SK-N-SH (cell line): ENCODE measurements around the gene CLIC1. TPM values are rescaled to one million over a fixed set of nuclear protein-coding genes. Genes with fewer than 3 reads are reported as not detected.

Experiments used
- CTCF ChIA-PET: fragments of 300-600, 350-600 bp; formaldehyde crosslinking; extraction: SDS; loops from one replicate; lab custom pipeline; 2021; lab: Yijun Ruan, JAX
- POLR2A ChIA-PET: fragments of 350-600 bp; sonication (Branson Sonifier 250); formaldehyde crosslinking; extraction: SDS; loops from one replicate; lab custom pipeline; 2020; ENCODE audit warnings: antibody characterized with exemption, inconsistent platforms; lab: Yijun Ruan, JAX
- DNase-seq: peaks from one replicate; pipeline ENCODE4 v3.0.0; 2012
- H2AFZ ChIP-seq: fragments of 200-600 bp; sonication (generic); 2 replicates; pipeline ENCODE4 v1.8.1; 2016; ENCODE audit warnings: antibody characterized with exemption, mild to moderate bottlenecking, low read depth
- H3F3A ChIP-seq: fragments of 200-600 bp; sonication (generic); replicated peaks from 2 replicates; pipeline ENCODE3; 2016; ENCODE audit warnings: antibody characterized with exemption, mild to moderate bottlenecking; ENCODE audit not compliant: insufficient read depth
- H3K27ac ChIP-seq, 2 experiments: fragments of 200-500 bp in 1 of 2; fragments of 200-600 bp in 1 of 2; sonication (Bioruptor generic) in 1 of 2; sonication (generic), shearing (Covaris generic) in 1 of 2; 2 replicates each; pipeline versions ENCODE4 v1.5.1 to v1.6.1; 2014 to 2016; ENCODE audit warnings: low read depth in 2 of 2, inconsistent platforms in 1 of 2, low read length in 1 of 2, mild to moderate bottlenecking in 1 of 2, mixed read lengths in 1 of 2
- H3K27me3 ChIP-seq: fragments of 200-600 bp; sonication (generic), shearing (Covaris generic); 2 replicates; pipeline ENCODE4 v1.6.1; 2016; ENCODE audit warnings: mixed run types; ENCODE audit not compliant: insufficient read depth
- H3K36me3 ChIP-seq, 2 experiments: fragments of 200-500 bp in 1 of 2; fragments of 200-600 bp in 1 of 2; sonication (Bioruptor generic) in 1 of 2; sonication (generic) in 1 of 2; replicated peaks in 1 of 2; 2 replicates each; pipeline versions ENCODE3 to v1.5.1; 2014 to 2016; ENCODE audit warnings: low read length in 1 of 2, mild to moderate bottlenecking in 1 of 2; ENCODE audit not compliant: insufficient read depth in 2 of 2, control insufficient read depth in 1 of 2
- H3K4me1 ChIP-seq, 2 experiments: fragments of 200-500 bp in 1 of 2; fragments of 200-600 bp in 1 of 2; sonication (Bioruptor generic) in 1 of 2; sonication (generic), shearing (Covaris generic) in 1 of 2; 2 replicates each; pipeline versions ENCODE4 v1.5.1 to v1.6.1; 2014 to 2016; ENCODE audit warnings: low read depth in 1 of 2, low read length in 1 of 2, mixed run types in 1 of 2; ENCODE audit not compliant: insufficient read depth in 2 of 2, control insufficient read depth in 1 of 2
- H3K4me2 ChIP-seq: fragments of 200-600 bp; sonication (generic), shearing (Covaris generic); 2 replicates; pipeline ENCODE4 v1.6.1; 2017; ENCODE audit warnings: mixed run types
- H3K4me3 ChIP-seq, 2 experiments: fragments of 200-500 bp in 1 of 2; fragments of 200-600 bp in 1 of 2; sonication (Bioruptor generic) in 1 of 2; sonication (generic), shearing (Covaris generic) in 1 of 2; 2 replicates each; pipeline versions ENCODE4 v1.5.1 to v1.8.1; 2014 to 2016; ENCODE audit warnings: low read depth in 2 of 2, inconsistent platforms in 1 of 2, low read length in 1 of 2, mild to moderate bottlenecking in 1 of 2, mixed read lengths in 1 of 2, moderate library complexity in 1 of 2
- H3K79me2 ChIP-seq: fragments of 200-600 bp; sonication (generic); 2 replicates; pipeline ENCODE4 v1.8.1; 2017; ENCODE audit warnings: mild to moderate bottlenecking; ENCODE audit not compliant: insufficient read depth
- H3K9ac ChIP-seq: fragments of 200-600 bp; sonication (generic); 2 replicates; pipeline ENCODE4 v1.6.1; 2017; ENCODE audit warnings: mixed run types
- H3K9me2 ChIP-seq: fragments of 200-600 bp; sonication (generic); 2 replicates; pipeline ENCODE4 v1.6.1; 2017; ENCODE audit warnings: mixed run types
- H3K9me3 ChIP-seq: fragments of 200-600 bp; sonication (generic); 2 replicates; pipeline ENCODE4 v1.6.1; 2017; ENCODE audit warnings: mixed run types, mild to moderate bottlenecking, moderate library complexity
- H4K20me1 ChIP-seq: fragments of 200-600 bp; sonication (generic); 2 replicates; pipeline ENCODE4 v1.6.1; 2017; ENCODE audit warnings: mild to moderate bottlenecking, mixed run types; ENCODE audit not compliant: insufficient read depth
- CHD2 ChIP-seq: fragments of 150-350 bp; IDR thresholded peaks from 2 replicates; pipeline ENCODE4 v1.6.1; 2018; ENCODE audit warnings: low read length; ENCODE audit not compliant: partially characterized antibody
- ELF1 ChIP-seq: IDR thresholded peaks from 2 replicates; pipeline ENCODE4 v1.4.0; 2012
- GABPA ChIP-seq: IDR thresholded peaks from 2 replicates; pipeline ENCODE4 v1.4.0; 2012; ENCODE audit warnings: low read depth, mild to moderate bottlenecking
- IRF3 ChIP-seq: fragments of 150-350 bp; IDR thresholded peaks from 2 replicates; pipeline ENCODE4 v1.6.1; 2016; ENCODE audit warnings: mild to moderate bottlenecking, low read depth, low read length
- MAX ChIP-seq: IDR thresholded peaks from 2 replicates; pipeline ENCODE4 v1.4.0; 2012; ENCODE audit warnings: low read depth
- MXI1 ChIP-seq: IDR thresholded peaks from 2 replicates; pipeline ENCODE4 v1.6.1; 2012; ENCODE audit warnings: mild to moderate bottlenecking, low read depth, low read length, improper control_type of control experiment
- NFIC ChIP-seq: IDR thresholded peaks from 2 replicates; pipeline ENCODE4 v1.4.0; 2012; ENCODE audit warnings: borderline replicate concordance
- NRF1 ChIP-seq: IDR thresholded peaks from 2 replicates; pipeline ENCODE4 v1.6.1; 2012; ENCODE audit warnings: low read depth, mild to moderate bottlenecking, low read length
- PBX3 ChIP-seq: IDR thresholded peaks from 2 replicates; pipeline ENCODE4; 2012
- RCOR1 ChIP-seq: fragments of 150-350 bp; IDR thresholded peaks from 2 replicates; pipeline ENCODE4 v1.6.1; 2017; ENCODE audit warnings: antibody characterized with exemption, low read length
- RXRA ChIP-seq: IDR thresholded peaks from 2 replicates; pipeline ENCODE4 v1.4.0; 2012; ENCODE audit warnings: low read depth, mild to moderate bottlenecking, borderline replicate concordance
- SMC3 ChIP-seq: IDR thresholded peaks from 2 replicates; pipeline ENCODE4 v1.6.1; 2012; ENCODE audit warnings: low read depth, low read length, improper control_type of control experiment
- YY1 ChIP-seq: IDR thresholded peaks from 2 replicates; pipeline ENCODE4 v1.4.0; 2012; ENCODE audit warnings: low read depth, mild to moderate bottlenecking
- WGBS: methylation state at CpG from one replicate; pipeline ENCODE4 v1.1.6; 2017; ENCODE audit warnings: low lambda C conversion rate; 5-methylcytosine and 5-hydroxymethylcytosine counted together
- polyA plus RNA-seq, 3 experiments: library from polyadenylated mRNA; depleted of rRNA; stranded (reverse); fragments of >200 nt; gene quantifications; 2 replicates each; pipeline ENCODE4 v1.2.3, GENCODE V29; 2012

Gene CLIC1
- polyA plus RNA-seq, 1 of the 3 experiments (the other 2 are of a cell fraction): 520 TPM

- Histone ChIP-seq H4K20me1 (no peaks in the 10 kb centered on the region), H3K27ac (no peak overlapping the region), H3K4me3 (no peak overlapping the region), H3K4me2 (no peak overlapping the region), H2AFZ (no peak overlapping the region), H3K27me3 (no peaks in the 10 kb centered on the region), H3F3A (no peaks in the 10 kb centered on the region), H3K9me2 (no peaks in the 10 kb centered on the region), H3K9me3 (no peaks in the 10 kb centered on the region), H3K9ac (no peak overlapping the region), H3K36me3 (peaks cover 22 to 53% of the 10 kb centered on the region in 2 experiments), H3K4me1 (no peaks in the 10 kb centered on the region), H3K79me2 (no peaks in the 10 kb centered on the region)
- TF ChIP-seq RCOR1 (no peak), RXRA (no peak), CHD2 (no peak), PBX3 (no peak), MAX (no peak), SMC3 (no peak), IRF3 (no peak), NRF1 (no peak), ELF1 (no peak), NFIC (no peak), GABPA (no peak), YY1 (no peak)
- WGBS: 93% methylated on average over 4 of the region's 4 CpGs
- DNase-seq: no peak
- POLR2A ChIA-PET: no interaction called here
- CTCF ChIA-PET: interaction anchor here (1.2 to 4.5 kb wide), 3 partner anchors 12 to 138 kb away, joined by 3 to 29 read pairs (median 8); partner anchors contain the start of gene LY6G5C
Measured at GRCh38 chr6:31692353-31692752, 44.0 kb downstream of the CLIC1 start.

- Histone ChIP-seq H3K9me3 (no peaks in the 10 kb centered on the region), H3K79me2 (no peaks in the 10 kb centered on the region), H3K27me3 (no peaks in the 10 kb centered on the region), H3K36me3 (peaks cover 22 to 53% of the 10 kb centered on the region in 2 experiments), H3K4me2 (no peak overlapping the region), H3K4me3 (no peak overlapping the region), H3K9ac (no peak overlapping the region), H4K20me1 (no peaks in the 10 kb centered on the region), H3K4me1 (no peaks in the 10 kb centered on the region), H2AFZ (no peak overlapping the region), H3K27ac (no peak overlapping the region), H3K9me2 (no peaks in the 10 kb centered on the region), H3F3A (no peaks in the 10 kb centered on the region)
- no peak for DNase-seq
- CTCF ChIA-PET: interaction anchor here (1.2 to 4.5 kb wide), 4 partner anchors 8 to 139 kb away, joined by 3 to 29 read pairs (median 8); partner anchors contain the start of gene LY6G5C
- POLR2A ChIA-PET: no interaction called here
- 97% methylated on average over 9 of the region's 12 CpGs for WGBS
- TF ChIP-seq PBX3 (no peak), NFIC (no peak), MXI1 (no peak)
Measured at GRCh38 chr6:31691564-31692108, 44.7 kb downstream of the CLIC1 start.
